Right cardiac atrium (tissue), 5 donors: ENCODE results near the gene HNF4A. TPM values are rescaled to one million over a fixed set of nuclear protein-coding genes. Genes with fewer than 3 reads are reported as not detected.

ENCODE experiments used
- ATAC-seq, 2 donors: fragments of 200-7000 bp; cut with Tn5 transposase; one replicate each; pipeline versions ENCODE4 v1.8.0 to v1.9.1; 2020; ENCODE audit warnings: moderate library complexity in 2 of 2, mild to moderate bottlenecking in 1 of 2
- DNase-seq, 3 donors: peaks; one replicate each; pipeline ENCODE4 v3.0.0-alpha.2; 2020
- H3K27ac ChIP-seq: one replicate; pipeline ENCODE4 v1.5.1; 2013; ENCODE audit warnings: mild to moderate bottlenecking, low read length, control low read depth, moderate library complexity
- H3K27me3 ChIP-seq: one replicate; pipeline ENCODE4 v1.6.1; 2013; ENCODE audit not compliant: control insufficient read depth, insufficient read depth
- H3K4me1 ChIP-seq: one replicate; pipeline ENCODE4 v1.6.1; 2013; ENCODE audit warnings: low read length; ENCODE audit not compliant: control insufficient read depth, insufficient read depth
- H3K4me3 ChIP-seq: one replicate; pipeline ENCODE4 v1.5.1; 2013; ENCODE audit warnings: low read length, control low read depth
- H3K9me3 ChIP-seq: one replicate; pipeline ENCODE4 v1.6.1; 2013; ENCODE audit warnings: low read length; ENCODE audit not compliant: control insufficient read depth
- WGBS: extraction: QIAGEN DNeasy Blood & Tissue Kit; methylation state at CpG from one replicate; pipeline ENCODE4 v1.1.7; 2013; 5-methylcytosine and 5-hydroxymethylcytosine counted together
- intact Hi-C, 4 donors: fragments of 100-400 bp; cut with DNase I; formaldehyde crosslinking; loops; one replicate each; pipeline versions ENCODE4 v1.11.0 to v1.14.0; 2022 to 2023
- polyA plus RNA-seq: library from polyadenylated mRNA; stranded (reverse); fragments of 200-250 nt; gene quantifications from one replicate; pipeline ENCODE4 v1.2.3, GENCODE V29; 2013
- total RNA-seq, 4 donors: library from RNA; stranded (reverse); fragmentation: NEBNext Ultra II Directional; extraction: Animal tissue kit (Norgen Biotek cat#: 25700); gene quantifications; one replicate each; pipeline ENCODE4 v1.2.1, GENCODE V29; 2021
- donor health status: healthy with polysubstance abuse.
- donor health status: DM: no; HTN: yes; CAD: no.
- donor health status: DM: no; HTN: no; CAD: no.
- donor health status: DM: no; HTN: yes; CAD: no; lungs with severe emphysema.
- donor health status: DM: yes; HTN: yes; CAD: no.

The HNF4A gene
- total and polyA plus RNA-seq, 5 donors: 0.07 to 0.08 TPM; not detected in 3

DNA sequence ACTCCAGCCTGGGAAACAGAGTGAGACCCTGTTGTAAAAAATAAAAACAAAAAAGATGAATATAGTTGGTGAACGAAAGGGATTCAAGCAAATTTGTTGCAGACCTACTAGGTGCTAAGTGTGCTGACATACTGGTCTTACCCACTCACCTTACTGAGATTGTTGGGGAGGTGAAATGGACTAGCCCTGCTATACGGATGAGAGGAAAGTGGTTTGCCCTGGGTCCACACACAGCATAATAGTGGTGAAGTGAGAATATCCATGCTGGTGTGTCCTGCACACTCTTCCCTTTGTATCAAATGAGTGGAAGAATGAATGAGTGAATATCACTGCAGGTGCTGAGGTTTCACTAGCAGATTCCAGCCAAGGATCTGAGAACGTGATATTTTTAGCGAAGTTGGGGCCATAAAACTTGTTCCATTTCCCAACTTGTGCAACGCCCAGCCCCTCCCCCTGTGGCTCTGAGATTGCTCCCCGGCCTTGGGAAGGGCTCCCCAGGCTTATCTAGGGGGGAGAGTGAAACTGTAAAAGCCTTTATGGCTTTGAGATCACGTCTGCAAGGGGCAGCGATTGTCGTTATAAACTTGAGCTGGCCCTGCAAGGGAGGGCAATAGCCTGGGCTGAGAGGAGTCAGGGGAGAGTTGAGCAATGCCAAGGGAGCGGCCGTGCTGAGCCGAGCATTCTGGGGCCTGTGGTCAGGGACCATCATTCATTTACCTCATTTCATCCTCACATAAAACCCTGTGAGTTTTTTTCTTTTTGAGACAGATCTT is 87.0 kb downstream of the HNF4A start:
- H3K9me3 ChIP-seq: no peaks in the 10 kb centered on the region
- H3K4me1 ChIP-seq: no peaks in the 10 kb centered on the region
- H3K4me3 ChIP-seq: no peak overlapping the region
- DNase-seq (peak in 1 of 3 donors; percentile 56), ATAC-seq (peak in 1 of 2 donors; percentile 64)
- WGBS: 55% methylated on average over 12 of the region's 12 CpGs
- no peak overlapping the region for H3K27ac ChIP-seq
- intact Hi-C loops: no loop called here
- H3K27me3 ChIP-seq: no peaks in the 10 kb centered on the region

DNA sequence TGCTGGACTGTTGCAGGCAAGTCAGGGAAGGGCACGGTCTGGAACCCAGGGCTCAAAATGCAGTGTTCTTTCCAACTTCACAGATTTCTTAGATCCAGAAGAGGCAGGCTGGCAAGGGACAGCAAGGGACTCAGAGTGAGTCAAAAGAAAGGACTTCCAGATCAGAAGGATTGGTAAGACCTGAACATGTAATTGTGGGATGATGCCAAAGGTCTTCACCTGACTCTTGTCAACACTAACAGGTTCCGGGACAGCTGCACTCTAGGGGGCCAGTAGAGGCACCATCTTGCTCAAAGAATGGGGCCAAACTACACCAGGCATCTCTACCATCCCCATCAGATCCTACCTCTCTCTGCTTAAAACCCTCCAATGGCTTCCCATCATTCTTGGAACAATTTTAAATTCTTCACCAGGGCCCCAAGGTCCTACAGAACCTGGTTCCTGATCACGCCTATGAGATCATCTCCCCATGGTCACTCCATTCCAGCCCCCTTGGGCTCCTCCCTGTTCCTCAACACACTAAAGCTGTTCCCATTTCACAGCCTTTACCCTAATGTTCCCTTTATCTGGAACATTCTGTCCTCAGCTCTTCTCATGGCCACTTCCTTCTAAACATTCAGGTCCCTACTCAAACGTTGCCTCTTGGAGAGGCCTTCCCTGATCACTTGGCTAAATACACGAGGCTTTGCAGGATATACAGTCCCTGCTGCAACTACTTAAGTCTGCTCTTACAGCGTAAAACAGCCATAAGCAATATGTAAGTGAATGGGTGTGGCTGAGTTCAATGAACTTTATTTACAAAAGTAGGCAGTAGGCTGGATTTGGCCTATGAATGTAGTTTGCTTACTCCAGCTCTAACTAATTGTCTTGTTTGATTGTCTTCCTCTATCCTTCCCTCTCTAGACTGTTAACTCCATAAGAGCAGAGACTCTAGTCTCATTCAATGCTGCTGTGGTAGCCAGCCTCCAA is 90.5 kb downstream of the HNF4A start:
- no peaks in the 10 kb centered on the region for H3K27me3 ChIP-seq
- no peak overlapping the region for H3K27ac ChIP-seq
- no peak overlapping the region for H3K4me3 ChIP-seq
- intact Hi-C loops: no loop called here
- DNase-seq (no peak), ATAC-seq (peak in 1 of 2 donors; percentile 8)
- no peaks in the 10 kb centered on the region for H3K4me1 ChIP-seq
- 76% methylated on average over 6 of the region's 6 CpGs for WGBS
- no peaks in the 10 kb centered on the region for H3K9me3 ChIP-seq

DNA sequence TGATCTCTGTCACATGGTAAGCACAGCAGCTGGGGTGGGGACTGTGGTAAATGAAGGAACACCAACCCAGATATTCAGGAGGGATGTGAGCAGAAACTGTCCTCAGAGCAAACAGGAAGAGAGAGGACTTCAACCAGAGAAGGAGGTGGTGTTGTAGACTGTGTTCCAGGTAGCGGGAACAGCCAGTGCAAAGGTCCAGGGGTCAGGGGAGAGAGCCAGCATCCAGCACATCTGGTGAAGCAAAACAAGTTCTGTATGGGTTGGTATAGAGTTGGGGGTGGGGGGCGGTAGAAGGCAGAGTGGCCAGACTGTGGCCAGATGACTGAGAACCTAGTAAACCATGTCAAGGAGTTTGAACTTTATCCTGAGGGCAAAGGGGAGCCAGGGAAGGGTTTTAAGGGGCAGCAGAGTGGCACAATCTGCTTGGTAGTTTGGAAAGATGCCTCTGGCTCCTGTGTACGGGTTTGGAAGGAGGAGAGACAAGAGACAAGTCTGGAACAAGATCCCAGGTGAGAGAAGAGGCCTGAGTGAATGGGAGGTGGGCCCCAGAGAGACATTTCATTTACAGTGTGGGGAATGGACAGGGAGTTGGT is 92.4 kb downstream of the HNF4A start:
- no peaks in the 10 kb centered on the region for H3K4me1 ChIP-seq
- intact Hi-C loops: no loop called here
- WGBS: 86% methylated on average over 3 of the region's 3 CpGs
- DNase-seq (no peak), ATAC-seq (no peak)
- no peak overlapping the region for H3K4me3 ChIP-seq
- H3K27me3 ChIP-seq: no peaks in the 10 kb centered on the region
- H3K9me3 ChIP-seq: no peaks in the 10 kb centered on the region
- H3K27ac ChIP-seq: no peak overlapping the region

DNA sequence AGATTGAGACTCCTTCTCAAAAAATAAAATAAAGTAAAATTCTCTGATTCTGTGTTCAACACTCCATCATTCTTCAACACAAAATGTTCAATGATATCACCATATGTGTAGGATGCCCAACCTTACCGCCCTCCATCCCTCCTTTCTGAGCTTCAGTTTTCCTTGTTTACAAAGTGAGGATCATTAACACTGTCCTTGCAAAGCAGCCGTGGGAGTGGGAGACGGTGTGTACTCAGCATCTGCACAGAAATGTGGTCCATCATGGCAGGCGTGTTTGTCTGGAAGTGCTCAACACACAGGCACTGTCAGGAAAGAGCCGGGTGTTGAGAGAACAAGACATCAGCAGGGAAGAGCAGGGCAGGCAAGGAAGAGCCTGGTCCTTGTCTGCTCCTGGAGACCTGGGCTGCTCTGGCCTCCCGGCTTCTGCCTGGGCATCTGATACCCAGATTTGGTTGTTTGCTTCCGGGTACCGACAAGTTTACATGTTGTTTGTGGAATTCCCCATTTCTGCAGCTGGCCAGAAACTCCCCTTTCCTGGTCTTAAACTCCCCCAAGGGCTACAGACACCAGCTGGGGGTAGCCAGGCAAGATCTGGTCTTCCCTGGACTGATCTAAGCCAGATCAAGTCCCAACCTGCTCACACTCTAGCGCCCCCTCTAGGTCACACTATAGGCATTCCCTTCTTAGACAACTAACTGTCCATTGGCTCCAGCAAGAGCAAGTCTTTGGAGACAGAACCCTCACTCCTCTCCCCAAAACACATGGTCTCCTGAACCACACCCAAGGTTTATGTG is 93.5 kb downstream of the HNF4A start:
- no peak overlapping the region for H3K27ac ChIP-seq
- WGBS: 64% methylated on average over 9 of the region's 9 CpGs
- ATAC-seq: no peak

DNA sequence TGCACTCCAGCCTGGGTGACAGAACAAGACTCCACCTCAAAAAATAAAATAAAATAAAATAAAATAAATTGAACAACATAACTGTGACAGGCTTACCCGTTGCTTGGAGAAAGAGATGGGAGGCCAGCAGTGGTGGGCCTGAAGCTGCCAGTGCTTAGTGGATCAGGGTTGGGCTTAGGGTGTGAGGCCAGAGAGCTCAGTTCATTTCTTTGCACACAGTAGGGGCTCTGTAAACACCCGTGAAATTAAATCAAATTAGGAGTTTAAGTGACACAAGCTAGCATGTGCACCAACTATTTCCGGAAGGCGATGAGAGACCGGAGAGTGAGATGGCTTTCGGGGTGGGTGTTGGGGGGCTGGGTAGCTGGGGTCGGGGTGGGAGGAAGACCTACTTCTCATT is 94.4 kb downstream of the HNF4A start:
- H3K27me3 ChIP-seq: no peaks in the 10 kb centered on the region
- 81% methylated on average over 7 of the region's 7 CpGs for whole genome bisulfite sequencing
- H3K9me3 ChIP-seq: no peaks in the 10 kb centered on the region

More for the DNA sequence above, 93.5 kb downstream of the HNF4A start:
- no peaks in the 10 kb centered on the region for H3K27me3 ChIP-seq
- no peak for DNase-seq
- intact Hi-C loops: no loop called here
- H3K9me3 ChIP-seq: no peaks in the 10 kb centered on the region
- H3K4me1 ChIP-seq: no peaks in the 10 kb centered on the region
- no peak overlapping the region for H3K4me3 ChIP-seq

DNA sequence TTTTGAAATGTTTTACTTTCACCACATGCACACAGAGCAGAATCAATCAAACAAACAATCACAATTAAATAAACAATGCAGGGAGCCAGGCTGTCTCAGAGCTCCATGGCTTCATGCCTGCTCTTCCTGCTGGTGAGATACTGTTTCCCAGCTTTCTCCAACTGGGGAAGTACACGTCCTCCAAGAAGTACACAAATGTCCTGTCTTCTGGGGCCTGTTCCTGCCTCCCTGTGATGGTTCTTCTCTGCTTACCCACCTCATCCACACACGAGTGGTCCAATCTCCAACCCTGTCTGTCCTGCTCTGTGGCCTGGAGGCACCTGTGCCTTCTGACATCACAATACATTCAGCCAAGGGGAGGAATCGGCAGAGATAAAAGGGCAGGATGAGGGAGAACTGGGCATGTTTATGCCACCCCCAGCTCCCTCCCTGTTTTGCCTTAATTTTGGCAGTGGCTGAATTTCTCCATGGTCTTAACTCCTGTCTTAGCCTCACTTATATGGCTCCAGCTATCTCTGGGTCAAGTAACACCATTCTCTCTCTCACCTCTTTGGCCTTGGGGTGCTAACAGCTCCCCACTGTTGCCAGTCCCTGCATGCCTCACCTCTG is 94.9 kb downstream of the HNF4A start:
- DNase-seq (no peak), ATAC-seq (peak; percentile 28 to 36)
- 44% methylated on average over 3 of the region's 3 CpGs for WGBS
- intact Hi-C loops: no loop called here
- no peak overlapping the region for H3K27ac ChIP-seq
- no peaks in the 10 kb centered on the region for H3K27me3 ChIP-seq
- H3K9me3 ChIP-seq: no peaks in the 10 kb centered on the region
- H3K4me1 ChIP-seq: no peaks in the 10 kb centered on the region
- H3K4me3 ChIP-seq: no peak overlapping the region

More for the DNA sequence above, 94.4 kb downstream of the HNF4A start:
- no peak overlapping the region for H3K4me3 ChIP-seq
- intact Hi-C loops: no loop called here
- ATAC-seq (no peak), DNase-seq (no peak)
- no peaks in the 10 kb centered on the region for H3K4me1 ChIP-seq
- H3K27ac ChIP-seq: no peak overlapping the region

DNA sequence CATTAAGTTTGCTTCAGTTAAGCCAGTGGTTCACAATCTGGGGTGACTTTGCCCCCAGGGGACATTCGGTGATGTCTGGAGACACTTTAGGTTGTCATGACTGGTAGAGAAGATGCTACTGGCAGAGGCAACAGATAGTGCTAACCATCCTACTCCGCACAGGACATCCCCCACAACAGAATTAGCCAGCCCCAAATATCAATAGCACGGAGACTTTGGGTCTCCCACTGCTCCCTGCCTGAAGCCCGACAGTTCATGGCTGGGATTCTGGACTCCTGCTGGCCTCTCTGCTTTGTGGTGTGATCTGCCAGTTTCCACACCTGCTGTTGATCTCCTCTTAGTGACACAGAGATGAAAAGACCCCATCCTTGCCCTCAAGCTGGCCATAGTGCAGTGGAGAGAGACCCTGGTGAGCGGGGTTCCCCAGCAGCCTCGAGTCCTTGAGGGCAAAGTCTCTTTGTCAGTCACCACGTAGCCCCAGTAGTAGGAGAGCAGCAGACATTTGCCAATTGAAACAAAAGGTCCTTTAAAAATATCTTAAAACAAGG is 95.5 kb downstream of the HNF4A start:
- DNase-seq (no peak), ATAC-seq (no peak)
- Histone ChIP-seq H3K4me1 (no peaks in the 10 kb centered on the region), H3K27ac (no peak overlapping the region), H3K4me3 (no peak overlapping the region), H3K27me3 (no peaks in the 10 kb centered on the region), H3K9me3 (no peaks in the 10 kb centered on the region)
- 66% methylated on average over 7 of the region's 7 CpGs for WGBS
- intact Hi-C loops: no loop called here

DNA sequence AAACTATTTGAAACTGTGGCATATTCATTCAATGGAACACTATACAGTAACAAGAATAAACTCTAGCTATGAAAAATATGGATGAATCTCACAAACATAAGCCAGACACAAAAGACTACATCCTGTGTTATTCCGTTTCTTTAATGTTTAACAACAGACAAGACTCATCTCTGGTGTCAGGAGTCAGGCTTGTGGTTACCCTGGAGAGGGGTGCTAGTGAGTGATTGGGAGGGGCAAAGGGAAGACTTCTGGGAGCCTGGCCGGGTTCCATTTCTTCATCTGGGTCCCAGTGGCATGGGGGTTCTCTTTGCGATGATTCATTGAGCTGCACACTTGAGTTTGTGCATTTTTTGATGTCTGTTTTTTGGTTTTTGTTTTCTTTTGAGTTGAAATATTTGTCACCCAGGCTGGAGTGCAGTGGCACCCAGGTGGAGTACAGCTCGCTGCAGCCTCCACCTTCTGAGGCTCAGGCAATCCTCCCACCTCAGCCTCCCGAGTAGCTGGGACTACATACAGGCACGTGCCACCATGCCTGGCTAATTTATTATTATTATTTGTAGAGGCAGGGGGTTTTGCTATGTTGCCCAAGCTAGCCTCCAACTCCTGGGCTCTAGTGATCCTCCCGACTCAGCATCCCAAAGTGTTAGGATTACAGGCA is 98.9 kb downstream of the HNF4A start:
- no peak for ATAC-seq
- intact Hi-C loops: no loop called here
- Histone ChIP-seq H3K27ac (no peak overlapping the region), H3K4me1 (no peaks in the 10 kb centered on the region), H3K27me3 (no peaks in the 10 kb centered on the region), H3K9me3 (no peaks in the 10 kb centered on the region), H3K4me3 (no peak overlapping the region)
- 90% methylated on average over 7 of the region's 7 CpGs for WGBS
- DNase-seq: no peak

DNA sequence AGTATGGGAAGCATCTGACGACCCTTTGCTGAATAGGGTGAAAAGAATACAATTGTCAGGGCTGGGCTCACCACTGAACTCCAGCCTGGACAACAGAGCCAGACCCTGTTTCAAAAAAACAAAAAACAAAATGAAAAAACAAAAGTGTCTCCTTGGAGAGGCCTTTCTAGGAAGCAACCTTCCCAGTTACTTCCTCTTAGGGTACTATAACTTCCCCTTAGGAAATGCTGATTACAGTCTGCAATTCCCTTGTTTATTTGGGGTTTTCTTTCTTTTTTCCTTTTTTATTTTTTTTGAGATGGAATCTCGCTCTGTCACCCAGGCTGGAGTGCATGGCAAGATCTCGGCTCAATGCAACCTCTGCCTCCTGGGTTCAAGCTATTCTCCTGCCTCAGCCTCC is 99.6 kb downstream of the HNF4A start:
- intact Hi-C loops: no loop called here
- Histone ChIP-seq H3K27ac (no peak overlapping the region), H3K4me1 (no peaks in the 10 kb centered on the region), H3K27me3 (no peaks in the 10 kb centered on the region), H3K9me3 (no peaks in the 10 kb centered on the region), H3K4me3 (no peak overlapping the region)
- WGBS: 63% methylated on average over 3 of the region's 3 CpGs
- DNase-seq (no peak), ATAC-seq (no peak)
